HG02981 (cell line): ENCODE data around the gene NYNRIN.
"Not testable (repeated sequence)": the region's sequence is repeated elsewhere in the genome, so short reads cannot be mapped to it uniquely, and the experiment has no call there.

Experiments
- ATAC-seq: cut with Tn5 transposase; IDR thresholded peaks from one replicate; pipeline ENCODE4 v1.9.1; 2021; ENCODE audit warnings: mild to moderate bottlenecking, moderate library complexity; ENCODE audit not compliant: unreplicated experiment

NYNRIN gene

DNA sequence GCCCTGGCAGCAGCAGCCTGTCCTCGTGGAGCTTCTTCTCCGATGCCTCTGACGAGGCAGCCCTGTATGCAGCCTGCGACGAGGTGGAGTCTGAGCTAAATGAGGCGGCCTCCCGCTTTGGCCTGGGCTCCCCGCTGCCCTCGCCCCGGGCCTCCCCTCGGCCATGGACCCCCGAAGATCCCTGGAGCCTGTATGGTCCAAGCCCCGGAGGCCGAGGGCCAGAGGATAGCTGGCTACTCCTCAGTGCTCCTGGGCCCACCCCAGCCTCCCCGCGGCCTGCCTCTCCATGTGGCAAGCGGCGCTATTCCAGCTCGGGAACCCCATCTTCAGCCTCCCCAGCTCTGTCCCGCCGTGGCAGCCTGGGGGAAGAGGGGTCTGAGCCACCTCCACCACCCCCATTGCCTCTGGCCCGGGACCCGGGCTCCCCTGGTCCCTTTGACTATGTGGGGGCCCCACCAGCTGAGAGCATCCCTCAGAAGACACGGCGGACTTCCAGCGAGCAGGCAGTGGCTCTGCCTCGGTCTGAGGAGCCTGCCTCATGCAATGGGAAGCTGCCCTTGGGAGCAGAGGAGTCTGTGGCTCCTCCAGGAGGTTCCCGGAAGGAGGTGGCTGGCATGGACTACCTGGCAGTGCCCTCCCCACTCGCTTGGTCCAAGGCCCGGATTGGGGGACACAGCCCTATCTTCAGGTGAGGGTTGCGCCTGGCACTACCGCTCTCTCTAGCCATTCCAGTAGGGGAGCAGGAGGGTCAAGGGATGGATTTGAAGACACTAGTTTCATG lies 28.7 kb upstream of the NYNRIN start:
- no peak for ATAC-seq

DNA sequence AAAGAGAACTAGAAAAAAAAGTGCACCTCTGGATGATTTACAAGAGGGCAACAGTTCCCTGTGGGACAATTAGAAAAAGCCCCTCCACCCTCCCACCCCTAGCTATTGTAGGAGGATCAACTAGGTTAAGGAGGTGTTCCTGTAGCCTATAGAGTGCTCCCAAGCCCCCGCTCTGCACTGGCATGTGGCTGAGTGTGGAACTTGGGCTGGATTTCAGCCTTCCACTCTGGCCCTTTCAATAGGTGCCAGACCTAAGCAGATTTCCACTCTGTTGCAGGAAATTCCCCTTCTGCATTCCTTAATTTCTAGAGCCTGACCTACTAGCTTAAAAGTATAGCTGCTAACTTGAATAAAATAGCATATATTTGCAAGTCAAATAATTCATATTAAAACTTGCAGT lies 28.1 kb upstream of the NYNRIN start:
- no peak for ATAC-seq

GRCh38 chr14:24371605-24372004 lies 27.2 kb upstream of the NYNRIN start:
- not testable (repeated sequence) for ATAC-seq

DNA sequence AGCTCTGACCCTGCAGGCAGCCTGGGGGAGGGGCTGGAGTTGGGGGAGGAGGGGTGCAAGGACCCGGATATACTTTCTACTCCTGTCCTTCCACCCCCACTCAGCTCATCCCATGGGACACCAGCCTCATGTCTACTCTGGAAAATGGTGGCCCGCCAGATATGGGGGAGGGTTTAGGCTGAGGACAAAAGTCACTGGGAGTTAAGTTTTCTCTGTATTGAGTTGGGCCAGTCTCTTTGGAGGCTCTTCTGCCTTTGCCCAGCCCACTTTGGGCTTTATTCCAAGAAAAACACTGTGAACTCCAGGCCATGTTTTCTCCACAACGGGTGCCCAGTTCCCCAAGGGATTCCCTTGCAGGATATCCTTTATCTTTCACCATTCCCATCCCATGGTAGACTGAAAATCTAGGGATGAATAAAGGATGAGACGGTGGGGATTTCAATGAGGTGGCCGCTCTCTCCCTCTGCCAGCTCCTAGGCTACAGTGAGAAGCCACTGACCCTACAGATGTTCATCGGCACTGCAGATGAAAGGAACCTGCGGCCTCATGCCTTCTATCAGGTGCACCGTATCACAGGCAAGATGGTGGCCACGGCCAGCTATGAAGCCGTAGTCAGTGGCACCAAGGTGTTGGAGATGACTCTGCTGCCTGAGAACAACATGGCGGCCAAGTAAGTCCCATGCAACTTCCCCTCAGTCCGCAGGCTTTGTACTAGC lies 25.9 kb upstream of the NYNRIN start:
- no peak for ATAC-seq

DNA sequence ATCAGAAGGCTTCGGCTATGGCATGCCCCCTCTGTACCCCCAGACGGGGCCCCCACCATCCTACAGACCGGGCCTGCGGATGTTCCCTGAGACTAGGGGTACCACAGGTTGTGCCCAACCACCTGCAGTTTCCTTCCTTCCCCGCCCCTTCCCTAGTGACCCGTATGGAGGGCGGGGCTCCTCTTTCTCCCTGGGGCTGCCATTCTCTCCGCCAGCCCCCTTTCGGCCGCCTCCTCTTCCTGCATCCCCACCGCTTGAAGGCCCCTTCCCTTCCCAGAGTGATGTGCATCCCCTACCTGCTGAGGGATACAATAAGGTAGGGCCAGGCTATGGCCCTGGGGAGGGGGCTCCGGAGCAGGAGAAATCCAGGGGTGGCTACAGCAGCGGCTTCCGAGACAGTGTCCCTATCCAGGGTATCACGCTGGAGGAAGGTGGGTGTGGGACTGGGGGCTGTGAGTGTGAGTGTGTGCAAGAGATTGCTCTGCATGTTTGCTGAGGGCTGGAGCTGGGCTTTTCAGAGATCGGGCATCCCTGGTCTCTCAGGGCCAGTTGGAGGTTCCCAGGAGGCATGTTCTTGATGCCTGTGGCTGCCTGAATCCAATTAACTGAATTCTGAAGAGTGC lies 22.2 kb upstream of the NYNRIN start:
- ATAC-seq, result no peak

- ATAC-seq, result no peak
These were observed 21.7 kb upstream of the NYNRIN start for GRCh38 chr14:24377126-24377525.

DNA sequence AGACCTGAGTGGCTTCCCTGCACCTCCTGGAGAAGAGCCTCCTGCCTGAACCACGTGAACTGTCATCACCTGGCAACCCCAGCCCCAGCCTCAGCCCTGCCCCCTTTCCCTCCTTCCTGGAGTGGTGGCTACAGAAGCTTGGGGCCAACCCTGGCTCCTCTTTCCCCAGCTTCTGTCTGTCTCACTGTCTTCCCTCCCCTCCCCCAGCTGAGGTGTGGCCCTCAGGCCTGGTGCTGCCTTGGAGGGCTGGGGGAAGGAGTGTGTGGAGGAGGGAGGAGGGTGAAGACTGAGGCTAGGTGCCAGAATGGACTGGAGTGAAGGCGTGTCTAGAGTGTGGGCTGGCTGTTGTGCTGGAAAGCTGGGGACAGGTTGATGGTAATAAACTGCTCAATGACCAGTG lies 21.1 kb upstream of the NYNRIN start:
- ATAC-seq, result no peak

DNA sequence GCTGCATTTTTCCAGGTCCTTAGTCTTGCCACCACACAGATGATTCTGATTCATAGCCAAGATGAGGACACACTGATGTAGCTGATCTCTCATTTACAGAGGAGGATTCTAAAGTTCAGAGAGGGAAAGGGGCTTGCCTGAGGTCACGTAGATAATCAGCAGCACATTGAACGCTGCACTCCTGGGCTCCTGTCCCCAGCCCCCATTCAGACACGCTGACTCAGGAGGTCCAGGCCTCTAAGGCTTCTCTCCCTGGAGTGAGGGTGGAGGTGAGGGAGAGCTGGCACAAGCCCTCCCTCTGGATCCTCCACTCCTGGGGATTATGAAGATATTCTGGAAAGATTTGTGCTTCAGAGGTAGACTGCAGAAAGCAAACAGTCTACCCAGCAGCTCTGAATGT lies 20.5 kb upstream of the NYNRIN start:
- ATAC-seq, result no peak

DNA sequence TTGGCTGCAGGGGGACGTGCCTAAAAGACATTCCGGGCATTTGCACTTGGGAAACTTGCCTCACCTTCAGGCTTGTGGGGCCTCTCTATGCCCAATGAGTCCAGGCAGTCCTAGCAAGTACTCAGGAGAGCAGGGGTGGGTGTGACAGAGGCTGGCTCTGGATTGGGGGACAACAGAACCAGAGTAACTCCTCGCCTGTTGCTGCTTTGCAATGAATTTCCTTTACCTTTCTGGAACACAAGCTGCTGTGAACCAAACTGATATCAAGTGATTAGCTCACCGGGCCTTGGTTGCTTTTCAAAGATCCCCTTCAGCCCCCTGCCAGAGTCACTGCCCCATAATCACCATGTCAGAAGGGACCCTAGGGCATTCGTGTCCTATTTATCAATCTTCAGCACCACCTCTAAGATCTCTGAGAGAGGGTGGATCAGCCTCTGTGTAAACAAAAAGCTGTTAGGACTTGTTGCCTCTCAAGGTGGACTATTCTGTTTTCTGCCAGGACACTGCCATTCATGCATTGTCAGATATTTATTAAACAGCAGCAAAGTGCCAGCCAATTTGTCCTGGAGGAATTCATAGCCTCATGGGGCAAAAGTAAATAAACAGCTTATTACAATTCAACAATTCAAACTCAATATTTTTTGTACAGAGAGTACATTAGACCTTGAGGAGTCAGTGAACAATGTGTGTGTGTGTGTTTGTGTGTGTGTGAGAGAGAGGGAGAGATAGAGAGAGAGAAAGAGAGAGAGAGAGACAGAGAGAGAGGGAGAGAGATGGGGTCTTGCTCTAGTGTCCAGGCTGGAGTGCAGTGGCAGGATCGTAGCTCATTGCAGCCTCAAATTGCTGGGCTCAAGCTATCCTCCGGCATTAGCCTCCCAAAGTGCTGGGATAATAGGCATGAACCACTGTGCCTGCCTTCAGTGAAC lies 19.6 kb upstream of the NYNRIN start:
- no peak for ATAC-seq

DNA sequence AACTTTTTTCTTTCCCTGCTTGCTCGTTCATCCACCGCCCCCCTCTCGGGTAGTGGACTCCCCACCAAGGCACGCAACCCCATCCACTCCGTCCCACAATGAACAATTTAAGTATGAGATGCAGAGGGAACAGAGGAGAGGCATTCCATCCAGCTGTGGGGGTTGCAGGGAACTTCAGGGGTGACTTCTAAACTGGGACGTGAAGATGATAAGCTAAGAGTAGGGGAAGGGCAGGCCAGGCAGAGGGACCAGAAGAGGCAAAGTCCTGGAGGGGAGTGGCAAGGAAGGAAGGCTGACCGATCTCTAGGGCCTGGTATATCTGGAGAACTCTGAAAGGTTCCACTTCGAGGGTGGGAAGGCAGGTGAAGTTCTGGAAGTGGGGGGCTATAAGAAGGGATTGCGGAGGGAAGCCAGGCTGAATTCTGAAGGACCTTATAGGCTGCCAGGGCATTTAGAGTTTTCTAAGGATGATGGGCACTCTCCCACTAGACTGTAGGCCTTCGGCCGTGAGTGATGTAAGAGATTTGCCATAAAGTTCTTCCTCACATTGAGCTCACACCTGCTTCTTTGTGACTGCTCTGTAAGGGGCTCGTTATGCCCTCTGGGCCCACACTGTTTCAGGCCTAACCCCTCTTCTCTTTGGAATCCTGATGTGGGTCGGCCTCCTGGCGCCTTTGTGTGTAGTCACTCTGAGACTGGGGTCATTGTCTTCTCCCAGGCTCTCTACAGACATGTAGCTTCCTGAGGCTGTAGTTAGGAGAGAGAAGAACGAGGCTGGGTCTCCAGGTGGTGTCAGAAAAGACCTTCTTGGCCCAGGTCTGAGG lies 18.7 kb upstream of the NYNRIN start:
- no peak for ATAC-seq

GRCh38 chr14:24381363-24382063 lies 17.3 kb upstream of the NYNRIN start:
- ATAC-seq, result no peak

GRCh38 chr14:24382064-24382371 lies 16.8 kb upstream of the NYNRIN start:
- ATAC-seq, result no peak

GRCh38 chr14:24384169-24384568 lies 14.6 kb upstream of the NYNRIN start:
- ATAC-seq, result no peak

DNA sequence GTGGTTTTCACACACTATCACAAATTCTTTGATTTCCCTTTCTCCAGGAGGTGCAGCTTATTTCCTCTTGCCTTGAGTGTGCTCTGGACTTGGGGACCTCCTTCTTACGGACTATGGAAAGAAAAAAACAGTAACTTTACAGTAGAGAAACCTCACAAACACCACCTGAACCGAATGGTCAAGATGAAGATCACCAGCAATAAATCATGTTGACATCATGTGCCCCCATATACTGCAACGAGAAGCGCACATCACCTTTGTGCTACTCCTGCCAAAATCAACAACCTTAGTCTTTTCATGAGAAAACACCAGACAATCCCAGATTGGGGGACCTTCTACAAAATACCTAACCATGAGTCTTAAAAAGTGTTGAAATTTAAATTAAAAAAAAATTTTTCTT lies 13.3 kb upstream of the NYNRIN start:
- no peak for ATAC-seq

GRCh38 chr14:24387009-24387345 lies 11.8 kb upstream of the NYNRIN start:
- ATAC-seq, result no peak

DNA sequence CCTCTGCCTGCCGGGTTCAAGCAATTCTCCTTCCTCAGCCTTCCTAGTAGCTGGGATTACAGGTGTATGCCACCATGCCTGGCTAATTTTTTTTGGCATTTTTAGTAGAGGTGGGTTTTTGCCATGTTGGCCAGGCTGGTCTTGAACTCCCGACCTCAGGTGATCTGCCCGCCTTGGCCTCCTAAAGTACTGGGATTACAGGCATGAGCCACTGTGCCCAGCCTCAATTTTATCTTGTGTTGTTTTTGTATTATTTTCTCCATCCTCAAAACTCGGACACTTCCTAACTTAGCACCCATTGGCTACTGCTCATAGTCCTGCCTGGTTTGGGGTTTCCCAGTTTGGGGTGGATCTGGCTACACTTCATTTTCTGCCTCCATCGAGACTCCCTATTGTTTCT lies 11.2 kb upstream of the NYNRIN start:
- ATAC-seq, result not testable (repeated sequence)

DNA sequence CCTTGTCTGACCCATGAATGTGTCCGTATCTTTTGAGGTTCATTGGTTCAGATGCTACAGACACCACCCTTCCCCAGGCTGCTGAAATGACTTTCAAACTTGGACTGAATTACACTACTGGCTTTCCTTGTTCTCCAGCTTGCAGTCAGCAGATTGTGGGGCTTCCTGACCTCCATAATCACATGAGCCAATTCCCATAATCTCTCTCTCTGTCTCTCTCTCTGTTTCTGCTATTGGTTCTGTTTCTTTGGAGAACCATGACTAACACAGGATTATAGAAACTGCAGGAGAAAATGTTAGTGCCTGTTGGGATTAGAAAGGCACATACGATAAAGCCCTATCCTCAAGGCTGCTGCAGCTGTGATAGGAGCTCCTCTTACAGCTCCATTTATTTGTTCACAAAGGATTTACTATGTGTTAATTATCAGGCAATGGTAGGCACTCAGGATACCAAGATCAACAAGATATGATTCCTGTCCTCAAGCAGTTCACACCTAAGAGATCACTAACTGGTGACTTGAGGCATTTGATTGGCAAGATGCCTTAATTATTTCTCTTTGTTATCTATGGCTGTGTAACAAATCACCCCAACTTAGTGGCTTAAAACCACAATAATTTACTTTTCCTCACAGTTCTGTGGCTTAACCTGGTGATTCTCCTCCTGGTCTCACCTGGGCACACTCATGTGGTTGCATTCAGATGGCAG lies 10.2 kb upstream of the NYNRIN start:
- no peak for ATAC-seq

GRCh38 chr14:24389226-24389848 lies 9.5 kb upstream of the NYNRIN start:
- no peak for ATAC-seq
